COLO829 (cell line): ENCODE data around the gene TMEM214.
"Not testable (repeated sequence)": the region's sequence is repeated elsewhere in the genome, so short reads cannot be mapped to it uniquely, and the experiment has no call there.

Source experiments
- DNase-seq: peaks from one replicate; pipeline ENCODE4 v3.0.0; 2012; ENCODE audit warnings: low spot score

The TMEM214 gene

GRCh38 chr2:27070653-27071276 is 38.0 kb downstream of the TMEM214 start:
- no peak for DNase-seq

DNA sequence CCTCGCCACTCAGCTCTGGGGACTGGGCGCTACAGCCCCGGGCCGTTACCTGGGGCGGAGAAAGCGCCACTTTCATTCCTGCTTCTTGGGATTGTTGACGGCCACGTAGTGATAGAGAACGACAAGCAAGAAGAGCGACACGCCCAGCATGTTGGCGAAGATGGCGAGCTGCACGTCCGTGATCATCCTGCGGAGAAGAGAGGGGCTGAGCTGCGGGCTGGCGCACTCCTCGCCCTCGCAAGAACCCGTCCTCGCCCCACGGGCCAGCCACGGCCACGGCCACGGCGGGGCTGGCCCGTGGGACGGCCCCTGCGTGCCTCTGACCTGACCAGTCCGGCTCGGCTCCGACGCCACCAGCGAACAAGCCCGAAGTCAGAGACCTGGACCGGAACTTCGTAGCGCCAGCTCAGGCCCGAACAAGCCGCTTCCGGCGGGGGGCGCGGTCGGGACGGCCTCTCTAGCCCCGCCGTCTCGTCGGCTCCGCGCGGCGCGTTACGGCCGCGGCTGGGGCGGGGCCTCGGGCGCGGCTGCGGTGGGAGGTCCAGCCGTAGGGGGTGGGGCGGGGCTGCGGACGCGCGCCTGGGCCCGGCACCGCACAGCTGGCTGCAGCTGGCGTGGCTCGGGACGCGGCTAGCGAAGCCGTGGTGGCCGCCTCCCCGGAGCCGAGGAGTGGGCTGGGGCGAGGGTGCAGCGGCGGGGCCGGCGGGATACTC is 38.7 kb downstream of the TMEM214 start, which contains the start of gene OST4:
Gene OST4 (minus strand): TSS at position 378 of the 713 bp plus-strand sequence.
- DNase-seq: peak; percentile 93

GRCh38 chr2:27071990-27072830 is 39.4 kb downstream of the TMEM214 start:
- DNase-seq: no peak

- no peak for DNase-seq
These were observed 40.2 kb downstream of the TMEM214 start for GRCh38 chr2:27072920-27073319.

DNA sequence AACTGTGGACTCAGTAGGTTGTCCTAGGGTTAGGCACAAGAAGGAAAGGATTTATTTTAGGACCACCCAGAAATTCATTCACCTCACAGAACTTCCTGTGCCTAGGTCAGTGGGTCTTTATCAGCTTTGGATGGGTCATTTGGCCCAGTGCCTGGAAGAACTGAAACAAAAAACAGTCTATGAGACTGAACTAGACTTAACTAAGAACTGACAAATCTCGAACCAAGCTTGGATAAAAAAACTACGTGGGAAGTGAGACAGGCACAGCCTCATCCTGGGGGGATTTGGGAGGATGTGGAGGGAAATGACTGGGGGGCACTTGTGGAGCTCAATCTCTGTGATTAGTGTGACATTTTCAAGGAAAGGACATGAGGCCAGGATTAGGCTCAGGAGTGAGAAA is 41.0 kb downstream of the TMEM214 start:
- DNase-seq: no peak

DNA sequence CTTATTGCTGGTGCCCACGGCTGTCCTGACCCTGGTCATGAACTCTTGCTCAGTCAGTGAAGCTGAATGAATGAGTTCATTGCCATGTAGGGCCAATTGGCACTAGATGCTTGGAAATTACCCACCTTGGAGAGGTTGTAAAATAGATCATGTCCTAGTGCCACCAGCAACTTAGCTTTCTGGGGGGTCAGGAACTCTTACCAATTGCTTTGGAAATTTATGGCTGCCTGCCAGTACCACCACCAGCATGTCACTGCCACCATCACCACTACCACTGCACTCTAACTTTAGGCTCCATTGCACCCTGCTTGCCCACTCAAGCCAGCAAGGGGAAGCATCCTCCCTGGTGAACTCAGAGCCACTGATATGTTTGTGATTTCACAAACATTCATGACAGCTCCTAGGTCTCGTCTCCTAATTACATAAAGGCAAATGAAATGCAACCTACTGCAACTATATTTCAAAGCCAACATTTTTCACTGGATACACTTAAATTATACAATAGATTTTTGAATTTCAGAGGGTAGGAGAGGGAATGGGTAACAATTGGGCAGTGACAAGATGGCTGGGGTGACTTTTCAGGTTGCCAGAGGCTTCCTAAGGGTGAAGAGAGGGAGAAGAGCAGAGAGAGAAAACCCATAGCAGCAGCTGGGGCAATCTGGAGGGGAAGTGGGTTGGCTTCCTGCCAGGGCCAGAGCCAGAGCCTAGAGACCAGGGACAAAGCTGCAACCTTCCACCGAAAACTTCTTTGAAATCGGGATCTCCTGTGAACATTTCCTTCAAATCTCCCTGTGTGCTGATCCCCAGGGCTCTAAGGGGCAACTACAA is 42.2 kb downstream of the TMEM214 start:
- DNase-seq: no peak

DNA sequence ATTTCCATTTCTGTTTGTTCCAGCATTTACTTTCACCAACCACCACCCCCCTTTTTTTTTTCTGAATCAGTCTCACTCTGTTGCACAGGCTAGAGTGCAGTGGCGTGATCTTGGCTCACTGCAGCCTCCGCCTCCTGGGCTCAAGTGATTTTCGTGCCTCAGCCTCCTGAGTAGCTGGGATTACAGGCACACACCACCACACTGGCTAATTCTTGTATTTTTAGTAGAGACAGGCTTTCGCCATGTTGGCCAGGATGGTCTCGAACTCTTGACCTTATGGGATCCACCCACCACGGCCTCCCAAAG is 42.8 kb downstream of the TMEM214 start:
- not testable (repeated sequence) for DNase-seq

GRCh38 chr2:27076323-27076722 is 43.6 kb downstream of the TMEM214 start:
- no peak for DNase-seq

- DNase-seq: no peak
These were observed 44.5 kb downstream of the TMEM214 start for GRCh38 chr2:27077231-27077630.

DNA sequence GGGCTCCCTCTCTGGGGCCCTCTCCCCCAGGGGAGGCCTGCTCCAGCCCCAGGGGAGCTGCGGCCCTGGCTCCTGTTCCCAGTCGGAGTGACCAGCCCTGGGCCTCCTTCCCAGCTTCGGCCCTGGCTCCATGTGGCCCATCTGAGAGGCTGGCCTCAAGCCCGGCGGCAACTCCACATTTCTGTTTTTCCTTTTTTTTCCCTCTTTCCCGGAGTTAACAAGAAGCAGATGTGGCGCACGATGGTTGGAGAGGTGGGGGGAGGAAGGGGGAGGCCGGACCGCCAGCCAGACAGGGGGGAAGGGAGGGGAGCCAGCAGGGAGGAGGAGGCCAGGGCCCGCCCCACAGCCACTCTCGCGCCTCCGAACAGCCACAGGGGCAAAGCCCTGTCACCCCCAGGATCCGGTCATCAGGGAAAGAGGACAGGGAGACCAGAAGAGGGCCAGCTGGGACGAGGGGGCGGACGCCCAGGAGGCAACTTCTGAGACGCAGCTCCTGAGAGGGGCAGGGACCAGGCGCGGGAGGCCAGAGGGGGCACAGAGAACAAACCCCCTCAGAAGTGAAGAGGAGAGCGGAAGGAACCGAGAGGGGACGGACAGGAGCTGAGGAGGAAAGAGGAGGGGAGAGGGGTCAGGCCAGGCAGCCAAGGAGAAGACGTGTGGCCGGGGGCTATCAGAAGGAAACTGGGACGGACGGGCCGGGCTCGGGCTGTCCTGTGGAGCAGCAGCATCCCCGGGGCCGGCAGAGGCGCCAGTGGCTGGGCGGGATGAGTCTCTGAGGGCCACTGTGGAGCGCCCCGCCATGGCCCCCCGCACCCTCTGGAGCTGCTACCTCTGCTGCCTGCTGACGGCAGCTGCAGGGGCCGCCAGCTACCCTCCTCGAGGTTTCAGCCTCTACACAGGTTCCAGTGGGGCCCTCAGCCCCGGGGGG is 45.8 kb downstream of the TMEM214 start, which contains the start of gene EMILIN1:
Gene EMILIN1 (plus strand): TSS at position 349 of the 928 bp plus-strand sequence. CDS start 451 bp downstream, at position 800.
- no peak for DNase-seq

GRCh38 chr2:27079233-27080139 is 46.7 kb downstream of the TMEM214 start:
- DNase-seq: no peak

DNA sequence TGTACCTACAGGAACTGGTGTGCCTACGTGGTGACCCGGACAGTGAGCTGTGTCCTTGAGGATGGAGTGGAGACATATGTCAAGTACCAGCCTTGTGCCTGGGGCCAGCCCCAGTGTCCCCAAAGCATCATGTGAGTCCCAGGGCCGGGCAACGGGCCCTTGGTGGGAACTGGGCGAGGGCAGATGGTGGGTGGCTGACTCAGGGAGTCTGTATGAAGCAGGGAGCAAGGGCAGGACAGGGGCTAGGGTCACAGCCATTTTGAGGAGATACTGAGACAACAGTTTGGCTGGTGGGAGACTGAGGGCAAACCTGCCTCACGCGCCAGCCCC is 47.3 kb downstream of the TMEM214 start:
- no peak for DNase-seq

DNA sequence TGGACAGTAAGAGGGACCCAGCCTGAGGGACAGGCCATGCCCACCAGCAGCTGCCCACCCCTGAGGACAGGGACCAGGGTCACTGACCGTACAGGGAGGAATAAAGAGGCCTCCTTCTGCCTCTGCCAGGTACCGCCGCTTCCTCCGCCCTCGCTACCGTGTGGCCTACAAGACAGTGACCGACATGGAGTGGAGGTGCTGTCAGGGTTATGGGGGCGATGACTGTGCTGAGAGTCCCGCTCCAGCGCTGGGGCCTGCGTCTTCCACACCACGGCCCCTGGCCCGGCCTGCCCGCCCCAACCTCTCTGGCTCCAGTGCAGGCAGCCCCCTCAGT is 47.8 kb downstream of the TMEM214 start:
- DNase-seq: no peak

DNA sequence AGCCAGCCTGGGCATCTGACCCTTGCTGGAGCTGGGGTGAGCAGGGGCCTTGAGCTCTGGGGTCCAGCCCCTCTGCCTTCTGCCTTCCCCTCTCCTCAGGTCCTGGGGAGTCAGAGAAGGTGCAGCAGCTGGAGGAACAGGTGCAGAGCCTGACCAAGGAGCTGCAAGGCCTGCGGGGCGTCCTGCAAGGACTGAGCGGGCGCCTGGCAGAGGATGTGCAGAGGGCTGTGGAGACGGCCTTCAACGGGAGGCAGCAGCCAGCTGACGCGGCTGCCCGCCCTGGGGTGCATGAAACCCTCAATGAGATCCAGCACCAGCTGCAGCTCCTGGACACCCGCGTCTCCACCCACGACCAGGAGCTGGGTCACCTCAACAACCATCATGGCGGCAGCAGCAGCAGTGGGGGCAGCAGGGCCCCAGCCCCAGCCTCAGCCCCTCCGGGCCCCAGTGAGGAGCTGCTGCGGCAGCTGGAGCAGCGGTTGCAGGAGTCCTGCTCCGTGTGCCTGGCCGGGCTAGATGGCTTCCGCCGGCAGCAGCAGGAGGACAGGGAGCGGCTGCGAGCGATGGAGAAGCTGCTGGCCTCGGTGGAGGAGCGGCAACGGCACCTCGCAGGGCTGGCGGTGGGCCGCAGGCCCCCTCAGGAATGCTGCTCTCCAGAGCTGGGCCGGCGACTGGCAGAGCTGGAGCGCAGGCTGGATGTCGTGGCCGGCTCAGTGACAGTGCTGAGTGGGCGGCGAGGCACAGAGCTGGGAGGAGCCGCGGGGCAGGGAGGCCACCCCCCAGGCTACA is 49.4 kb downstream of the TMEM214 start:
- DNase-seq: no peak

DNA sequence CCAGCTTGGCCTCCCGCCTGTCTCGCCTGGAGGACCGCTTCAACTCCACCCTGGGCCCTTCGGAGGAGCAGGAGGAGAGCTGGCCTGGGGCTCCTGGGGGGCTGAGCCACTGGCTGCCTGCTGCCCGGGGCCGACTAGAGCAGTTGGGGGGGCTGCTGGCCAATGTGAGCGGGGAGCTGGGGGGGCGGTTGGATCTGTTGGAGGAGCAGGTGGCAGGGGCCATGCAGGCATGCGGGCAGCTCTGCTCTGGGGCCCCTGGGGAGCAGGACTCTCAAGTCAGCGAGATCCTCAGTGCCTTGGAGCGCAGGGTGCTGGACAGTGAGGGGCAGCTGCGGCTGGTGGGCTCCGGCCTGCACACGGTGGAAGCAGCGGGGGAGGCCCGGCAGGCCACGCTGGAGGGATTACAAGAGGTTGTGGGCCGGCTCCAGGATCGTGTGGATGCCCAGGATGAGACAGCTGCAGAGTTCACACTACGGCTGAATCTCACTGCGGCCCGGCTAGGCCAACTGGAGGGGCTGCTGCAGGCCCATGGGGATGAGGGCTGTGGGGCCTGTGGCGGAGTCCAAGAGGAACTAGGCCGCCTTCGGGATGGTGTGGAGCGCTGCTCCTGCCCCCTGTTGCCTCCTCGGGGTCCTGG is 50.1 kb downstream of the TMEM214 start:
- no peak for DNase-seq

GRCh38 chr2:27083410-27084296 is 50.9 kb downstream of the TMEM214 start:
- DNase-seq: no peak

DNA sequence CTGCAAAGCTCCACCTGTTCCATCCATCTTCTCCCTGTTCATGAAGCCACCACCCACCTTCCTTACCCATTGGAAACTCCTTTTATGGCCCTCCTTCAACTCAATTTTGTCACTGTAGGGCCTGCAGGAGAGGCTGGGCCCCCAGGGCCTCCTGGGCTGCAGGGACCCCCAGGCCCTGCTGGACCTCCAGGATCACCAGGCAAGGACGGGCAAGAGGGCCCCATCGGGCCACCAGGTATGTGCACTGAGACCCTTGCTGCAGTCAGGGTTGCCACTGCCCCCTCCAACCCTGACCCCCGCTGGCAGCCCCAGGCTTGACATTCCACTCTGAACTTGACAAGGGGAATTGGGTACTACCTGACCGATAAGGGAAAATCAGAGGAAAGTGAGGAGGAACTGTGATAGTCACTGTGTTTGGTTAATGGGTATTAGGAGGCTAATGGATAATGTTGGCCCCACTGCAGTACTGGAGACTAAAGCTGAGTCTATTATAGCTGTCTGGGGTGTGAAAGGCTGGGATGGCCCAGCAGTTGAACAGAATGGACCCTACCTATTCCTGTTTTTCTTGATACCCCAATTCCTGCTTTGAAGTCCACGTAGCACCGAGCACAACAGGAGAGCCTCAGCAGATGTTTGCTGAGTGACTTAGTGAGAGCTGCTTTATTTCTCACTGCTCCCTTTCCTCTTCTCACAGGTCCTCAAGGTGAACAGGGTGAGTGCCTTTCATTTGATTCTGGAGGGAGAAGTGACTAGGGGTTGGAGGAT is 51.7 kb downstream of the TMEM214 start:
- DNase-seq: no peak
